Stimulated activated CD8-positive, alpha-beta memory T cell treated with anti-CD3 and anti-CD28 coated beads, Interleukin-4, amount 100 ng/mL, for 4 hours (primary cell): Measurements from ENCODE around the gene TSEN34.
A peak's percentile ranks its signal among the peaks of the same experiment; 100 is the strongest.
"Not testable (repeated sequence)": the region's sequence is repeated elsewhere in the genome, so short reads cannot be mapped to it uniquely, and the experiment has no call there.

ENCODE experiments used
- DNase-seq, 2 donors: peaks; one replicate each; pipeline ENCODE4 v3.0.0-alpha.2; 2020; ENCODE audit warnings: low read depth in 2 of 2, low spot score in 1 of 2

The TSEN34 gene

DNA sequence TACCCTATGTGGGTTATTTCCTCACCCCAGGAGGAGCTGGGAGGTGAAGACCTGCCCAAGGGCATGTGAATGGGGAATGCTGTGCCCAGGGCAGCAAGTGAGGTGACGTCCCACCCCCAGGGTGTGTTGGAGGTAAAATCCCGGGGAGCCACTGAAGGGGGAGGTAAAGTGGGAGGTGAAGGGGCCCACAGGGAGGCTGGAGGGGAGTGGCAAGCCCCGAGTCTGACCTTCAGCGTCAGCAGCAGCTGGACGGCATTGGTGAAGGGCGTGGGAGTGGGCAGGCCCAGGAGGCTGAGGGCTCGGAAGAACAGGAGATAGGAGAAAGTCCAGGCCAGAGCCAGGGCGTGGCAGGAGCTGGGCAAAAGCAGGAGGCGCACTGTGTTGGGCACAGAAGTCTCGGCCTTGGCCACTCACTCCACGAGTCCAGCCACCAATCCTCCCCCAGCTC is 4.2 kb upstream of the TSEN34 start:
- no peak for DNase-seq

DNA sequence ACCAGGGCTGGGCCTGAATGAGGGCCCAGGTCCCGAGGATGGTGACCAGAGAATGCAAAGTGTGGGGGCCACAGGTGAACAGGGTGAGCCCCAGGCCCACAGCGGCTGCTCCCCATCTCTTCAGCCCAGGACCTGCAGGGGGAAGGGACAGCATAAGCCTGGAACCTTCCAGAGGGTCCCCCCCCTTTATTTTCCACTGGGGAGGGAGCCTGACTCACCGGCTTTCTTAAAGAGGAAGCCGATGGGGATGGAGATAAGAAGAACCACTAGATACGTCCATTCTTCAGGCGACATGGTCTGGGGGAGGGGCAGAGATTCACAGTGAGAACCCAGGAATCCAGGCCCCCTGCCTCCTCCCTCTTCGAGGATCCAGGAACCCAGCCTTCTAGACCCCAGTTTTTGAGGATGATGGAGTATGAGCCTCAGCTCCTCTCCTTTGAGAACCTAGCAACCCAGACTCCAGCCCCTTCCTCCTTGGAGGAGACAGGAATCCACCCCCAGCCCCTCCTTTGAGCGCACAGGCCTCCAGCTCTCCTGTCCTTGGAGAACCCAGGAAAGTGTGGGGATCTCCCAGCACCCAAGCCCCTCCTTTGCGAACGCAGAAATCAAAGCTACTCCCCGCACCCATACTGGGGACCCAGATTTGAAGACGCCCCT is 2.8 kb upstream of the TSEN34 start:
- DNase-seq, result no peak

DNA sequence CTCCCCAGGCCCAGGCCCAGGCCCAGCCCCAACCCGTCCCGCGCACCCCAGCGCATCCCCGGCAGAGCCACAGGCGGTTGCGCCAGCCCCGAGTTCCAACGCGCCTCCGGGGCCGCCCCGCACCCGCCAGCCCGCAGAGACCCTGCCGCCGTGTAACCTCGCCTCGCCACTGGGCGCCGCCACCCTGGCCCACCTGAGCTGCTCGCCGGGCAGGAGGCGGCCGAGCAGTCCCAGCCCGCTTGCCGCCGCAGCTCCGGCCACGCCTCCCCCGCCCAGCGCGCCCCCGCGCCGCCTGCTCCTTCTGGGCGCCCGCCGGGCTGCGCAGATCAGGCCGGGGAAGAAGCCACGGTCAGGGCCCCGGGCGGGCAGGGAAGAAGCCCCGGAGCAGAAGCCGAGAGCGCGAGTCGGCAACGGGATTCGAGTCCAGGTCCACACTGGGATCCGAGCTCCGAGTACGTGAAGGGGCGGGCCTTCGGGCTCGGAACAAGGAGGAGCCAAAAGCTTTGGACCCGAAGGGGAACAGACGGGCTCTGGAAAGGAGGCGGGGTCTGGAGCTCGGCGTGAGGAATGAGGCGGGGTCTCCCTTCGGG is 1.9 kb upstream of the TSEN34 start, which contains the start of gene MBOAT7:
Gene MBOAT7, minus strand, starts transcription at position 436 of the 590 bp plus-strand sequence. CDS start 1,072 bp downstream, outside the sequence.
- no peak for DNase-seq

DNA sequence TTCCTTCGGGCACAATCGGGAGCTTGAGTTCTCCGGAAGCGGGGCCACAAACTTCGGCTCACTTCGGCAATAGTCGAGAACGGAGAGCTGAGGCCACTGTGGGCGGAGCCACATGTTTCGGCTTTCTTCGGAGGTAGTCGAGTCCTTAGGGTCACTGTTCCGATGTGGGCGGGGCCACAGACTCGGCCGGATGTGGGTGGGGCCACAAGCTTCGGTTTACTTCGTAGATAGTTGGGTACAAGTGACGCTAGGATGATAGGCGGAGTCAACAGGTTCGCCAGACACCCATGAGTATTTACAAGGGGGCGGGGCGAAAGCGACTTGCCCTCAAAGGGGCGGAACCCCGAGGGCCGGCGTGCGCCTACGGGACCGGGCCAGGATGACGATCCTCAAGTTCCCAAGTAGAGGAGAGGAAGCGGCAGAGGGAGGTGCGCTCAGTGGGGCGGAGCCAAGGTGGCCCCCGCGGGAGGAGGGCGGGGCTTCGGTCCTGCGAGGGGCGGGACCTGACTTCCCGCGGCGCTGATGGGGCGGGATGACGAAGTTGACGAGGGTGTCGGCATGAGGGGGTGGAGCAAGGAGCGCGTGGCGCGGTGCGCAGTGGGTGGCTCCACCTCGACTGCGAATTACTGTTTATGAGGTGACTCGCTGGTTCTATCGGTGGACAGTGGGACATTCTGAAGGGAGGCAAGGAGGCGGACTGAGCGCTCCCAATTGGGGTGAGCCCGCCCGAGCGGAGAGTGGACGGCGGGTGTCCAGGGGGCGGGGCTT is 1.2 kb upstream of the TSEN34 start:
- peak; percentile 100 for DNase-seq

DNA sequence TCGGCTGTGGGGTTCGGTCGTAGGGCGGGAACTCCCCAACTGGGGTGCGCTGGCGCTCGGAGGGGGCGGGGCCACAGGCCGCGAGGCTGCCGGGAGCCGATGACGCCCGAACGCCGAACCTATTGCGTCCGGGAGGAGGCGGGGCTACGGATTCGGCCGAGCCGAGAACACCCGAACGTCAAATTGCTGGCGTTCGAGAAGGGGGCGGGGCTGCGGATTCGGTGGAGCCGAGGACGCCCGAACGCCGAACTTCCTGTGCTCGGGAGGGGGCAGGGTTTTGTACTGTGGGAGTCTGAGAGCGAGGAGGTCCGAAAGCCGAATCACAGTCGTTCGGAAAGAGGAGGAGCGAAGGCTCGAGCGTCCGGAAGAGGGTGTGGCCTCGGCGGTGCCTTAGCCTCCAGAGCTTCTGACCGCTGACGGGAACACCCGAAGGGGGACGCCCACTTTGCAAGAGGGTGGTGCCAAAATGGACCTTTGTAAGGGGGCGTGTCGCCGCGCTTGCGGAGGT is 551 bp upstream of the TSEN34 start:
- DNase-seq, result peak; percentile 99 to 100

DNA sequence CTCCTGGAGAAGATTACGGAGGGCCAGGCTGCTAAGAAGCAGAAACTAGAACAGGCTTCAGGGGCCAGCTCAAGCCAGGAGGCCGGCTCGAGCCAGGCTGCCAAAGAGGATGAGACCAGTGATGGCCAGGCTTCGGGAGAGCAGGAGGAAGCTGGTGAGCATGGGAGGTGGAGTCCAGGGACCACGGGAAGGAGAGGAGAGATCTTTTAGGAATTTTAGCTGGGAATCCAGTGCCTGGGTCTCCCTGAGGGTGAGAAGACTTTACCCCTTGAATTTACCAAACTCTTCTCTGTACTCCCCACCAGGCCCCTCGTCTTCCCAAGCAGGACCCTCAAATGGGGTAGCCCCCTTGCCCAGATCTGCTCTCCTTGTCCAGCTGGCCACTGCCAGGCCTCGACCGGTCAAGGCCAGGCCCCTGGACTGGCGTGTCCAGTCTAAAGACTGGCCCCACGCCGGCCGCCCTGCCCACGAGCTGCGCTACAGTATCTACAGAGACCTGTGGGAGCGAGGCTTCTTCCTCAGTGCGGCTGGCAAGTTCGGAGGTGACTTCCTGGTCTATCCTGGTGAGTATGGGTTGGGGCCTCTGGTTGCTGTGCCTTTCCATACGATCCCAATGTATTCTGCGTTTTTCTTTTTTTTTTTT is 824 bp downstream of the TSEN34 start:
- DNase-seq, result no peak

DNA sequence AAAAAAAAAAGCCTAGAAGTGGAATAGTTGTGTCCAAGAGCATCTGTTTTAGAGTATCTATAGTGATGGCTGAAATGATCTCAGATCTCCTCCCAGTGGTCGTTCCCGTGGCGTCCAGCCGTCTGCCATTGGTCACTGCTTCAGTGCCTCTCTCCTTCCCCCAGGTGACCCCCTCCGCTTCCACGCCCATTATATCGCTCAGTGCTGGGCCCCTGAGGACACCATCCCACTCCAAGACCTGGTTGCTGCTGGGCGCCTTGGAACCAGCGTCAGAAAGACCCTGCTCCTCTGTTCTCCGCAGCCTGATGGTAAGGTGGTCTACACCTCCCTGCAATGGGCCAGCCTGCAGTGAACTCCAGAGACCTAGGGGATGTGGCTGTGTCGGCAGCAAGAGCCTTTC is 1.9 kb downstream of the TSEN34 start:
- no peak for DNase-seq

DNA sequence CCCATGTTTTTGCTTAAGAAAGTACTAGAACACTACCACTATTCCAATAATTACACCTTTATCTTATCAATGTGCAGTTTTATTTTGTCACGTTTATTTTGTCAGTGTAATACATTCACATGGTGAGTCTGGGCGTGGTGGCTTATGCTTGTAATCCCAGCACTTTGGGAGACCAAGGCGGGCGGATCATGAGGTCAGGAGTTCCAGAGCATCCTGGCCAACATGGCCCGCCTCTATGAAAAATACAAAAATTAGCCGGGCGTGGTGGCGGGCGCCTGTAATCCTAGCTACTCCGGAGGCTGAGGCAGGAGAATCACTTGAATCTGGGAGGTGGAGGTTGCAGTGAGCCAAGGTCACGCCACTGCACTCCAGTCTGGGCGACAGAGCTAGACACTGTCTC is 3.4 kb downstream of the TSEN34 start:
- not testable (repeated sequence) for DNase-seq

DNA sequence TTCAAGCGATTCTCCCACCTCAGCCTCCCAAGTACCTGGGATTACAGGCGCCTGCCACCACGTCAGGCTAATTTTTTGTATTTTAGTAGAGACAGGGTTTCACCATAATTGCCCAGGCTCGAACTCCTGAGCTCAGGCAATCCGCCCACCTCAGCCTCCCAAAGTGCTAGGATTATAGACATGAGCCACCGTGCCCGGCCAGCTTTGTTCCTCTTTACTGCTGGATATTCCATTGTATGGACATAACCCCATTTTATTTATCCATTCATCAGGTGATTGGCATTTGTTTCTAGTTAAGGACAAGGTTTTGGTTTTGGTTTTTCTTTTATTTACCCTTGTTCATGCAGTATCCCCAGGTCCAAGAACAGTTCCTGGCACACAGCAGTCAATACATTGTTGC is 5.4 kb downstream of the TSEN34 start:
- no peak for DNase-seq

DNA sequence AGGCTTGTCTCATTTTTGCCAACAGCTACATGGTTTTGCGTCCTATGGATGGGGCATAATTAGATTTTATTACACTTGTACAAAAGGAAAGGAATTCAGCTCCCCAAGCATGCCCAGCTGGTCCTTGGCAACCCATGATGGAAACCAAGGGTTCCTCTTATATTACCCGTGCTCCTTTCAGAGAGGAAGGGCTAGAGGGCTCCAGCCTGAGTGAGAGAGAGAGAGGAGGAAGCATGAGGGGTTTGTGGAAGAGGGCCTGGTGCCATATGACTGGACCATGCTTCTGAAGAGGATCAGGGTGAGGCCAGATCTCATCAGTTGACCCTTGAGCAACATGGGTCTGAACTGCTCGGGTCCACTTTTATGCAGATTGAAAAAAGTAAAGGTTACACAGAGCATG is 6.0 kb downstream of the TSEN34 start:
- DNase-seq, result no peak

DNA sequence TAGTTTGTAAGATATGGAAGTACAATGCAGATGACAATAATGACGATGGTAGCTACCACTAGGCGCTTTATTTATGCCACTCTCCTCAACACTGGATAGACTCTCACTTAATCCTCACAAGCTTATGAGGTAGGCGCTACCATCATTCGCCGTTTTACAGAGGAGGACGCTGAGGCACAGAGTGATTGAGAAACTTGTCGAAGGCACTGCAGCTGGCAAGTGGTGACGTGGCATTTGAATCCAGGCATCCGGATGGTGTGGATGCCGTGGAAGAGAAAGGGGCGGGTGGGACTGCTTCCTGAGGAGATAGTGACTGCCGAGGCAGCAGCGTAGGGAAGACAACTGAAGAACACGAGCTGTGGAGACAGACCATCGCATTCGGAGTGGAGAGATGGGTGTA is 8.3 kb downstream of the TSEN34 start:
- DNase-seq, result no peak

DNA sequence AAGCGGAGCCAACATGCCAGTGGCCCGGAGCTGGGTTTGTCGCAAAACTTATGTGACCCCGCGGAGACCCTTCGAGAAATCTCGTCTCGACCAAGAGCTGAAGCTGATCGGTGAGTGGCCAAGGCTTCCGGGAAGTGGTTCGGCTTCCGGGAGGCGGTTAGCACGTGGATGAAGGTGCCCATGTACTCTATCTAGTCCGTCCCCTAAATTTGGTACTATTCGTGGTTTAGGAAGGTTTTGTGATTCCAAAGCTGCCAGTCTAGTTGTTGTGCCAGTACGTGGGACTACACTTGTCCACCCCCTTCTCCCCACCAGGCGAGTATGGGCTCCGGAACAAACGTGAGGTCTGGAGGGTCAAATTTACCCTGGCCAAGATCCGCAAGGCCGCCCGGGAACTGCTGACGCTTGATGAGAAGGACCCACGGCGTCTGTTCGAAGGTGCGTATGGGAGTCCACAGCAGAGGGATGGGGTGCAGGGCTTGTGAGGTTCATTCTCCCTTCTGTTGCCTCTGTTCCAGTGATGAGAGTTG is 10.1 kb downstream of the TSEN34 start:
- no peak for DNase-seq

DNA sequence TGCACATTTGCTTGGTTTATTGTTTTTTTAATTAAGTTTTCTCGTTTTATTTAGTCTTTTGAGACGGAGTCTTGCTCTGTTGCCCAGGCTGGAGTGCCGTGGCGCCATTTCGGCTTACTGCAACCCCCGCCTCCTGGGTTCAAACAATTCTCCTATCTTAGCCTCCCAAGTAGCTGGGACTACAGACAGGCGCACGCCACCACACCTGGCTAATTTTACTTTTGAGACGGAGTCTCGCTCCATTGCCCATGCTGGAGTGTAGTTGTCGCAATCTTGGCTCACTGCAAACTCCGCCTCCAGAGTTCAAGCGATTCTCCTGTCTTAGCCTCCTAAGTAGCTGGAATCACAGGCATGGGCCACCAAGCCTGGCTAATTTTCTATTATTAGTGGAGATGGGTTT is 10.9 kb downstream of the TSEN34 start:
- DNase-seq, result no peak

DNA sequence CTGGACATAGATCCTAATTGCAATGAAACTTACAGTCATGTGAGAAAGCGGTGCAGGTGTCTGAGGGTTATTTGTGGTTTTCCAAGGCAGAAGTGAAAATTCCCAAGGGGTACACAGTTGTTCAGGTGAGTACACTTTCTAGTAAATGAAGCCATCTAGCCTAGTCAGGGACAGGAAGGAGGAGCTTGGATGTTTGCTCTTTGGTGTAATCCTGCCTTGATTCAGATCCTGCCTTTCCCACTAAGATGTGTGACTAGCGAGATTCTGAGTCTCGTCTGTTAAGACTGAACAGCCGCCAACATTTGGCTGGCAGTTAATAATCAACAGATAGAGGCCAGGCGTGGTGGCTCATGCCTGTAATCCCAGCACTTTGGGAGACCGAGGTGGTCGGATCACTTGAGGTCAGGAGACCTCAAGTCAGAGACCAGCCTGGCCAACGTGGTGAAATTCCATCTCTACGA is 12.1 kb downstream of the TSEN34 start:
- DNase-seq, result no peak

DNA sequence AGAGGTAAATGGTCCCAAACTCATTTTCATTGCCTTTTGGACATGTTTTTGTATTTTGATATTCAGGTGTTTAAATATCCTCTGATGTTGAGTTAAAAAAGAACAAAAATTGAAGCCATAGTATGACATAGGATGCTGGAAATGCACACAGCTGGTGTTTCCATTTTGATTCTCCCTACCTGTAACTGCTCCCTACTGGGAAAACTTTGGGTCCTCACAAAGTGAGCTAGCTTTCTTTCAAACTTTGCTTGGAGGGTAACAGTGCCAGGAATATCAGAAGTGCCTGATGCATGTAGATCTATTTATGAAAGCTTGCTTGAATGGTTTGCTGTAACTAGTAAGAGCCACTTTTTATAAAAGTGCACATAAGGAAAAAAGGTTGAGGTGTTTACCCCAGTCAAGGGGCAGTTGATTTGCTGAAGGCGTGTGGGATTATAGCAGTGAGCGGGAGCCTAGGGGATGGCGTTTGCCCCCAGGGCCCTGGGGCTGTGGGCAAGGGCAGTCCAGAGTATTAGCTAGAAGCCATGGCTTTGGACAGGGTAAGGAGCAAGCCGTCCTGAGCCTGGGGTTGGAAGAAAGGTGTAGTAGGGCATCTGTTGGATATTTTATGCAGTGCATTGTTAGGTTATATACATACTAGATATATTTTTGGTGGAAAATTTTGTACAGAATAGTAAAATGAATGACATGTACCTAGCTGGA is 13.8 kb downstream of the TSEN34 start:
- no peak for DNase-seq

DNA sequence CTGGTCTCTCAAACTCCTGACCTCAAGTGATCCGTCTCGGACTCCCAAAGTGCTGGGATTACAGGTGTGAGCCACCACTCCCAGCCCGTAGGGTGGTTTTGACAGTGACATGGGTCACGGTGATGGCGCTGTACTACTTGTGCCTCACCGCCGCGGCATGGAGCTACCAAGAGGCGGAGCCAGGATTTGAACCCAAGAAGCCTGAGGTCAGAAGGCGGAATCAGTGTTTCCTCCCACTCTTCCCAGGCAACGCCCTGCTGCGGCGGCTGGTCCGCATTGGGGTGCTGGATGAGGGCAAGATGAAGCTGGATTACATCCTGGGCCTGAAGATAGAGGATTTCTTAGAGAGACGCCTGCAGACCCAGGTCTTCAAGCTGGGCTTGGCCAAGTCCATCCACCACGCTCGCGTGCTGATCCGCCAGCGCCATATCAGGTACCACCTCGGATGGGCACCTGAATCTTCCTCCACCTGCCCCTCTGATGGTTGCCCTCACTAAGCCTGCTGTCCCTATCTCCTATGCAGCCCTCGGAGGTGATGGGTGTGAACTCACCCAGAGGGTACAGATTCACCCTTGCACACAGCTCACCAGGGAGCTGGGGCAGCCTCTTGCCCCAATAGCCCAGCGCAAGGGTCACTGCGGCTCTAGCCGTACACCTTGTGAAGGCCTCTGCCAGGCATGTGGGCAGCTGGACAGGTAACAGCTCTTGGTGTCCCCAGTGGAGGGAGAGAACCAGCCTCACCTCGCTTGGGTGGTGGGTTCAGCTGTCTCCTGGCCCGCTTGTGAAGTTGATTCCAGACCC is 15.1 kb downstream of the TSEN34 start:
- DNase-seq, result no peak

DNA sequence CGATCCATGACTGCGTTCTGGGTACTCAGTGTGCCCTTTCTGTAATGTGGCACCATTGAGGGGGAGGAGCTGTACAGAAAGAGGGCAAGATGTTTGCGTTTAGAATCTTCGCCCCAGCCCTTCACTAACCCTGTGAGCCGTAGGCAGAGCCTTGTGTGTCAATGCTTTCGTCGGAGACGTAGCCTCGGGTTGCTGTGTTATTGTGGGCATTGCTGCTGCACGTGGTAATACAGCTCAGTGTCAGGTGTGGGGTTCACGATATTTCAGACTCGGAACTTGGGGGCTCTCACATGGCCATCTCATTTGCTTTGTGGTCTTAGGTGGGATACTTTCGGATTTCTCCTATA is 15.7 kb downstream of the TSEN34 start:
- DNase-seq, result no peak

DNA sequence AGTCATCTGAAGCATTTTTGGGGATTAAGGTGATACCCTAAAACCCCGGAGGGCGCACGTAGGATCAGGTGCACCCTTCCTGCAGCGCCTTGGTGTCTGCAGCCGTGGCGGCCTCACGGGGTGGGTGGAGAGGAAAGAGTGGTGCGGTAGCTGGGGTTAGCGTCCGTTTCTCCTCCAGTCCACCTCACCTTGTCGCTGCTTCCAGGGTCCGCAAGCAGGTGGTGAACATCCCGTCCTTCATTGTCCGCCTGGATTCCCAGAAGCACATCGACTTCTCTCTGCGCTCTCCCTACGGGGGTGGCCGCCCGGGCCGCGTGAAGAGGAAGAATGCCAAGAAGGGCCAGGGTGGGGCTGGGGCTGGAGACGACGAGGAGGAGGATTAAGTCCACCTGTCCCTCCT is 16.1 kb downstream of the TSEN34 start:
- not testable (repeated sequence) for DNase-seq

DNA sequence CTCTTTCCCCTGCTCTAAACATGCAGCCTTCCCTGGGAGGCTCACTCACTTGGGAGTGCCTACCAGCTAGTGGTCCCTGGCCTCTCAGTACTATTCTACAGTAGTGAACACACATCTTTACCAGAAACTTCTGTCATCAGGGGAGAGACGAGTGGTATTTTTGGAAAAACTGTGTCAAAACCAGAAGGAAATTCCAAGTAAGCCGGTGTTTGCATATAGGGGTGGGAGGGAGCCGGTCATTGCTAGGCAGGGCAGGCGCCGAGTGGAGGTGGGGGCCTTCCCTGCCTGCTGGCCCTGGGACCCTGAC is 16.5 kb downstream of the TSEN34 start:
- no peak for DNase-seq
